NT2/D1 (cell line): Measurements from ENCODE around the gene KAT6B.

ENCODE experiments used
- SUZ12 ChIP-seq: IDR thresholded peaks from 2 replicates; pipeline ENCODE4 v1.6.1; 2011; ENCODE audit not compliant: insufficient read length, insufficient read depth; ENCODE audit errors: extremely low read depth
- YY1 ChIP-seq: IDR thresholded peaks from 2 replicates; pipeline ENCODE4 v1.6.1; 2011; ENCODE audit not compliant: insufficient read length, insufficient read depth

DNA sequence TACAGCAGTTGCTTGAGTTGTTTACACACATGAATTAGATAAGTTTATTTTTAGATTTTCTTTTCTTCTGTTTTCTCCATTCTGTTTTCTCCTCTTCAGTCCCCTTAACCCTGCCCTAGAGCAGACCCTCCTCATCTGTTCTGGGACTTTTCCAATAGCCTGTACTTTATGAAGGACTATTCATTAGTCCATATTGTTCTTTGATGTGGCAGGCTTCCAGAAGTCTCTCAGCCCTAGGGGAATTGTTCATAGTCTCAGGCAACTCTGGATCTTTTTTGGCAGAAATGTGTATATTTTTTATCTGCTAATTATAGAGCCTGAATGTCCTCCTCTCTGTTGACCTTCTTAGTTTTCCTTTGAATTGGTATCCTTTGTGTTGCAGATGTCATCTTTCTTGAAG, 25.4 kb downstream of the KAT6B start:
- TF ChIP-seq SUZ12 (no peak), YY1 (no peak)
